Ascending aorta (tissue), 2 donors: ENCODE data around the gene TMC6. TPM values are rescaled to one million over a fixed set of nuclear protein-coding genes. Genes with fewer than 3 reads are reported as not detected.

Experiments used
- DNase-seq, 2 donors: peaks; one replicate each; pipeline ENCODE4 v3.0.0-alpha.2; 2019; ENCODE audit warnings: low spot score in 2 of 2
- H3K27ac ChIP-seq, 2 donors: fragments of 200-600 bp; sonication (generic); one replicate each; pipeline ENCODE4 v1.5.1; 2016 to 2017; ENCODE audit warnings: mild to moderate bottlenecking in 1 of 2
- H3K27me3 ChIP-seq: fragments of 200-600 bp; sonication (generic); one replicate; pipeline ENCODE4 v1.5.1; 2017
- H3K36me3 ChIP-seq, 2 donors: fragments of 200-600 bp; sonication (generic); one replicate each; pipeline ENCODE4 v1.5.1; 2016
- H3K4me1 ChIP-seq, 2 donors: fragments of 200-600 bp; sonication (generic); one replicate each; pipeline ENCODE4 v1.5.1; 2016 to 2017; ENCODE audit warnings: mild to moderate bottlenecking in 1 of 2
- H3K4me3 ChIP-seq, 2 donors: fragments of 200-600 bp; sonication (generic); one replicate each; pipeline ENCODE4 v1.5.1; 2016 to 2017; ENCODE audit warnings: mild to moderate bottlenecking in 1 of 2
- H3K9me3 ChIP-seq, 2 donors: fragments of 200-600 bp; sonication (generic); one replicate each; pipeline ENCODE4 v1.5.1; 2016
- intact Hi-C: fragments of 100-400 bp; cut with DNase I; formaldehyde crosslinking; loops from one replicate; pipeline ENCODE4 v1.15.1; 2023
- total RNA-seq: library from RNA; depleted of rRNA; stranded (reverse); fragments of >200 nt; gene quantifications from one replicate; pipeline ENCODE4 v1.1.0, GENCODE V29; 2016
- TF ChIP-seq, protein P1 (sequence below), 3 experiments: fragments of 200-600 bp in 2 of 3; fragments of 450-650 bp in 1 of 3; sonication (generic) in 2 of 3; IDR thresholded peaks; one replicate each; pipeline ENCODE4 v1.5.1; 2016 to 2019; ENCODE audit warnings: antibody characterized with exemption in 3 of 3, mild to moderate bottlenecking in 1 of 3, moderate library complexity in 1 of 3

TMC6 gene
- total RNA-seq, 1 donor from 2014 or later: 173 TPM

DNA sequence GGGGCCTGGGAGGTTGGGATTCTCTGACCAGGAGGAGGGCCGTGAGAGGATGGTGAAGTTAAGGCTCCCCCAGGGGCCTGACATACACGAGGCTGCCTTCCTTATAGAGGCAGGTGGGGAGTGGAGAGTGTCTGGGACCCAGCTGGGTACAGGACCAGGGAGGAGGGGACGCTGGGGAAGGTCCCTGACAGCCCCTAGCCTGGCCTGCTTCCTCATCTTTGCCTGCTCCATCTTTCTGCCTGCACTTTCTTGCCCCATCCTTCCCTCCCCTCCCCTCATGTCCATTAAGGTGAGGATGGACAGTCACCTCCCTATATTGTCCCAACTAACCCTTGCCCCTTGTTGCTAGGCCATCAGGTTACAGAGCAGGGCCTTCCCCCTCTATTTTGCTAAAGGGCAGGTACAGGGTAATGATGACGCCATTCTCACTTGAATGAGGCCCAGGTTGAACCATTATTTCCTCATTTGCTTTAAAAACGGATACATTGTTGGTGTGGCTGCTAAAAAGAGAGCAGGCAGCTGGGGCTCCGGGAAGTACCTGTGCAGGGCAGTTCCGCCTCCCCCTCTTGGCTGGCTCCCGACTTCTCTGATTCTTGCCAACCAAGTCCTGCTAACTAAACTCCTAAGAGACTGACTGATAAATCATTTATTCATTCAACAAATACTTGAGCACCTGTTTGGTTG lies 18.9 kb upstream of the TMC6 start:
- Histone ChIP-seq H3K4me1 (peaks cover 3 to 8% of the 10 kb centered on the region in 2 donors), H3K9me3 (no peaks in the 10 kb centered on the region), H3K4me3 (no peak overlapping the region), H3K27ac (no peak overlapping the region), H3K36me3 (no peaks in the 10 kb centered on the region), H3K27me3 (no peaks in the 10 kb centered on the region)
- no peak for DNase-seq
- intact Hi-C loops: no loop called here
- TF ChIP-seq, protein P1, sequence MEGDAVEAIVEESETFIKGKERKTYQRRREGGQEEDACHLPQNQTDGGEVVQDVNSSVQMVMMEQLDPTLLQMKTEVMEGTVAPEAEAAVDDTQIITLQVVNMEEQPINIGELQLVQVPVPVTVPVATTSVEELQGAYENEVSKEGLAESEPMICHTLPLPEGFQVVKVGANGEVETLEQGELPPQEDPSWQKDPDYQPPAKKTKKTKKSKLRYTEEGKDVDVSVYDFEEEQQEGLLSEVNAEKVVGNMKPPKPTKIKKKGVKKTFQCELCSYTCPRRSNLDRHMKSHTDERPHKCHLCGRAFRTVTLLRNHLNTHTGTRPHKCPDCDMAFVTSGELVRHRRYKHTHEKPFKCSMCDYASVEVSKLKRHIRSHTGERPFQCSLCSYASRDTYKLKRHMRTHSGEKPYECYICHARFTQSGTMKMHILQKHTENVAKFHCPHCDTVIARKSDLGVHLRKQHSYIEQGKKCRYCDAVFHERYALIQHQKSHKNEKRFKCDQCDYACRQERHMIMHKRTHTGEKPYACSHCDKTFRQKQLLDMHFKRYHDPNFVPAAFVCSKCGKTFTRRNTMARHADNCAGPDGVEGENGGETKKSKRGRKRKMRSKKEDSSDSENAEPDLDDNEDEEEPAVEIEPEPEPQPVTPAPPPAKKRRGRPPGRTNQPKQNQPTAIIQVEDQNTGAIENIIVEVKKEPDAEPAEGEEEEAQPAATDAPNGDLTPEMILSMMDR (IDR thresholded peaks at IDR 0.05): no peak

DNA sequence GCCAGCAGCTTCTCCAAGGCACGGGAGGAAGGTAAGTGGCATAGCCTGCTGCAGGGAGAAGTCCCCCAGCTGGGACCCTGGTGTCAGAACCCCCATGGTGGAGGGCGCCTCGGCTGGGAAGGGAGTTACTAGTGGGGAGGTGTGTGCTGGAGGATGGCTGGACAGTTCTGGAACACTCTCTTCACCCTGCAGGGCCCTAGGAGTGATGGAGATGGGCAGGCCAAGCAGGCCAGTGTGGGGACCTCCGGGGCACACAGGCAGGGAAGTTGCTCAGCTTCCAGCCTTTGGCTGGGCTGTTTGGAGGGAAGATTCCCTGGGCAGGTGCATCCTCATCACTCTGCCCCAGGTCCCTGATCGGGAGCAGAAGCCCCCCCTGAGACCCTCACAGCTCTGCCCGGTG lies 18.3 kb upstream of the TMC6 start:
- no peaks in the 10 kb centered on the region for H3K9me3 ChIP-seq
- DNase-seq: no peak
- TF ChIP-seq, protein P1 (IDR thresholded peaks at IDR 0.05): no peak
- no peaks in the 10 kb centered on the region for H3K36me3 ChIP-seq
- H3K4me3 ChIP-seq: no peak overlapping the region
- intact Hi-C loops: no loop called here
- H3K4me1 ChIP-seq: peaks cover 3 to 8% of the 10 kb centered on the region in 2 donors
- no peak overlapping the region for H3K27ac ChIP-seq
- H3K27me3 ChIP-seq: no peaks in the 10 kb centered on the region

DNA sequence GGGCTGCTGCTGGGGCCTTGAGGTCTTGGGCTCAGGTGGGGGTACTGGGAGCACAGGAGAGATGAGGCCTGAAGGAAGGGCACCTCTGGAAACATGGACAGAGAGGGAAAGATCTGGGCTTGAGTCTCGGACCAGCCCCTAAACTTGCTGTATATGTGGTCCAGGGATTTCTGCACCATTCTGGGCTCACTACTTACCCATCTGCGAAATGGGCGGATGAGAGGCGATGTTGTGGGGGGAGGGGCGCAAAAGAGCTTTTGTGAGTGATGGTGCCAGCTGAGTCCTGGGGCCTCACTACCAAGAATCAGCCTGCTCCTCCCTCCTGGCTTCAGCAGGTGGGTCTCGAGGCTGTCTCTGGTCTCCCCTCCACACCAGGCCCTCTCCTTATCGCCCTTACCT lies 17.9 kb upstream of the TMC6 start:
- no peak for DNase-seq
- Histone ChIP-seq H3K36me3 (no peaks in the 10 kb centered on the region), H3K9me3 (no peaks in the 10 kb centered on the region), H3K27me3 (no peaks in the 10 kb centered on the region), H3K4me3 (no peak overlapping the region), H3K4me1 (peaks cover 3 to 8% of the 10 kb centered on the region in 2 donors), H3K27ac (no peak overlapping the region)
- intact Hi-C loops: no loop called here
- TF ChIP-seq, protein P1 (IDR thresholded peaks at IDR 0.05): no peak

DNA sequence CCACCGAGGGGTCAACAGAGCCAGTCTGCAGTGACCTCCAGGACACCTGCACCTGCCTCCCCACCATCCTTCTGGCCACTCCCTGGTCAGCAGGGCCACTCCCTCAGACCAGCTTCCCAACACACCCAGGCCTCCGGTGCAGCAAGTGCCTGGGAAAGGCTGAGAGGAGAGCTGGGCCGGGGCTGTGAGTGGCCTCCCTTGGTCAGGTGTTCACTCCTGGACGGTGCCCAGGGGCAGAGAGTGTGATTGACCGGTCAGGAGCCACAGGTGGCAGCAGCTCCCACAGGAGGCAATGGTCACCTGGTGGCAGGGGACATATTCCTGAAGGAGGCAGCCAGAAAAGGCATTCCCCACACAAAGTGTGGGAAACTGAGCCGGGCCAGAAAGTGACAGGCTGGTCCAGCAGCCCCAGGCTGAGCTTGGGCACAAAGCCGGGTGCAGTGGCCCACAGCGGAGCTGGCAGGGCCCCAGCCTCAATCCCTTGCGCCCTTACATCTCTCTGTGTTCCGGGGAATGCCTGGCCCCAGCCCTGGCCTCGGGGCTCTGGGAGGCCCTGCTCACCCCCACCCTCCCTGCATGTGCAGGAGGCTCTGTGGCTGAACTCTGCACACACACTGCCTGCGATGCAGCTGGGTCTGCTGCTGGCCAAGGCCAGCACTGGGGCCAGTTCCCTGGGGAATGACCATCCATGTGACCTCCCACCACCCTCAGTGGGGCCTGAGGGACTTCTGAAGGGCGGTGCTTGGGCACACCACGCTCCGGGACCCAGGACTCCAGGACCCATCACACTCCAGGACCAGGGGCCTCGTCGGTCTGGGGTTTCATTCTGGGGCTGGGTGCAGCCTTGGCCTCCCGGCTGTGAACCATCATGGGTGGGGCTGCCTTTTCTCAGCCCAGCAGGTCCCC lies 16.4 kb upstream of the TMC6 start:
- H3K9me3 ChIP-seq: no peaks in the 10 kb centered on the region
- intact Hi-C loops: no loop called here
- no peak for DNase-seq
- TF ChIP-seq, protein P1 (IDR thresholded peaks at IDR 0.05): no peak
- peaks cover 3 to 8% of the 10 kb centered on the region in 2 donors for H3K4me1 ChIP-seq
- no peaks in the 10 kb centered on the region for H3K36me3 ChIP-seq
- no peaks in the 10 kb centered on the region for H3K27me3 ChIP-seq
- peak overlapping the region in 1 of 2 donors; percentile 18 for H3K27ac ChIP-seq
- no peak overlapping the region for H3K4me3 ChIP-seq

DNA sequence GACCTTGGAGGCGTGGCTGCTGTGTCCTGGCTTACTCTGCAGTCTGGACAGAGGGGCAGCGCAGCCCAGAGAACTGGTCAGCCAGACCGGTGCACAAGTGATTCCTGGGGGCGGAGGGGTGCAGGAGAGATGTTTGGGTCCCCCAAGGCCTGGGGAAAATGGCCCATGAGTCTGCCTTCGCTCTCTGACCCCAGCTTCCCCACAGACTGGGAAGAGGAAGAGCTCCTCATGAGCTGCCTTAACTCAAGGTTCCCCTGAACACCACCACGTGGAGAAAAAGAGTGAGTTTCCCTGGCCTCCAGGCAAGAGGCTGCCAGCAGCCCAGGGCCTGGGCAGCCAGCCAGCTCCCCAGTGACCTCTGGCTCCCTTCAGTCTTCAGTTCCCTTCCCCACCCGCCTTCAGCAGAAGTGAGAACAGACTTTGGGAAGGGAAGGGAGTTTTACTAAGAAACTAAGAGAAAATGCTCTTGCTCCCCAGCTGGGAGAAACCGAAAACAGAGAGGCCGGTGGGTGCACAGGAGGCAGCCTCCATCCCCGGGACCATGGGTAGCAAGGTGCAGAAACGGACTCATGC lies 15.7 kb upstream of the TMC6 start:
- DNase-seq: peak; percentile 40 to 84
- H3K4me3 ChIP-seq: no peak overlapping the region
- intact Hi-C loops: no loop called here
- TF ChIP-seq, protein P1 (IDR thresholded peaks at IDR 0.05): no peak
- H3K9me3 ChIP-seq: no peaks in the 10 kb centered on the region
- no peaks in the 10 kb centered on the region for H3K36me3 ChIP-seq
- no peaks in the 10 kb centered on the region for H3K27me3 ChIP-seq
- H3K4me1 ChIP-seq: peaks cover 3 to 8% of the 10 kb centered on the region in 2 donors
- peak overlapping the region in 1 of 2 donors; percentile 18 for H3K27ac ChIP-seq
